WERI-Rb-1 (cell line): ENCODE results near the gene MED22.

Experiments
- DNase-seq: peaks from one replicate; pipeline ENCODE4 v3.0.0-alpha.2; 2020
- H3K27ac ChIP-seq: fragments of 250-450 bp; sonication (Bioruptor Pico); 2 replicates; pipeline ENCODE4 v1.5.1; 2020; ENCODE audit warnings: mild to moderate bottlenecking, moderate library complexity
- H3K27me3 ChIP-seq: fragments of 250-450 bp; sonication (Bioruptor Pico); 2 replicates; pipeline ENCODE4 v1.5.1; 2021; ENCODE audit warnings: mild to moderate bottlenecking, low read depth, moderate library complexity; ENCODE audit not compliant: insufficient read depth, severe bottlenecking
- H3K36me3 ChIP-seq: fragments of 250-450 bp; sonication (Bioruptor Pico); 2 replicates; pipeline ENCODE4 v1.5.1; 2020; ENCODE audit warnings: mild to moderate bottlenecking, moderate library complexity
- H3K4me3 ChIP-seq: 2 replicates; pipeline ENCODE4 v1.5.1; 2011; ENCODE audit warnings: low read depth, mild to moderate bottlenecking, control low read depth, low read length
- H3K9me3 ChIP-seq: fragments of 250-450 bp; sonication (Bioruptor Pico); 2 replicates; pipeline ENCODE4 v1.5.1; 2021; ENCODE audit warnings: mild to moderate bottlenecking, moderate library complexity; ENCODE audit not compliant: severe bottlenecking
- TF ChIP-seq, protein P1 (sequence below): IDR thresholded peaks from 2 replicates; pipeline ENCODE4 v1.5.1; 2011; ENCODE audit warnings: low read depth, mild to moderate bottlenecking, control low read depth, inconsistent platforms, low read length

The MED22 gene

DNA sequence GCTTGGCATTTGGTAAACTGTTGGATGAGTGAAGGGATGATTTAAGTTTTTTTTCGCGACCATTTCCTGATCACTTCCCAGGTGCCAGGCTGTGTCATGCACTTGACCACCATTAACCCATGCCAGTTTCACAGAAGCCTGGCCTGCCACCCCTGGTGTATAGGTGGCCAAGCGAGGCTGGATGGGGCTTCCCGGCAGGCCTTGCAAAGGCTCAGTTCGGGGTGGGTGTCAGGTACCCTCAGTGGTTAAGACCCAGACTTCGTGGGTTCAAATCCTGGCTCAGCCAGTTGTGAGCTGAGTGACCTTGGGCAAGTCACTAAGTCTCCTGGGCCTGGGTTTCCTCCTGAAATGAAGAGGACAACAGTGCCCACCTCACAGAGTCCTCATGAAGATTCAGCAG, 2.3 kb downstream of the MED22 start:
- no peak overlapping the region for H3K4me3 ChIP-seq
- peaks cover 82% of the 10 kb centered on the region for H3K36me3 ChIP-seq
- no peaks in the 10 kb centered on the region for H3K9me3 ChIP-seq
- no peak overlapping the region for H3K27ac ChIP-seq
- H3K27me3 ChIP-seq, result no peaks in the 10 kb centered on the region
- TF ChIP-seq, protein P1, sequence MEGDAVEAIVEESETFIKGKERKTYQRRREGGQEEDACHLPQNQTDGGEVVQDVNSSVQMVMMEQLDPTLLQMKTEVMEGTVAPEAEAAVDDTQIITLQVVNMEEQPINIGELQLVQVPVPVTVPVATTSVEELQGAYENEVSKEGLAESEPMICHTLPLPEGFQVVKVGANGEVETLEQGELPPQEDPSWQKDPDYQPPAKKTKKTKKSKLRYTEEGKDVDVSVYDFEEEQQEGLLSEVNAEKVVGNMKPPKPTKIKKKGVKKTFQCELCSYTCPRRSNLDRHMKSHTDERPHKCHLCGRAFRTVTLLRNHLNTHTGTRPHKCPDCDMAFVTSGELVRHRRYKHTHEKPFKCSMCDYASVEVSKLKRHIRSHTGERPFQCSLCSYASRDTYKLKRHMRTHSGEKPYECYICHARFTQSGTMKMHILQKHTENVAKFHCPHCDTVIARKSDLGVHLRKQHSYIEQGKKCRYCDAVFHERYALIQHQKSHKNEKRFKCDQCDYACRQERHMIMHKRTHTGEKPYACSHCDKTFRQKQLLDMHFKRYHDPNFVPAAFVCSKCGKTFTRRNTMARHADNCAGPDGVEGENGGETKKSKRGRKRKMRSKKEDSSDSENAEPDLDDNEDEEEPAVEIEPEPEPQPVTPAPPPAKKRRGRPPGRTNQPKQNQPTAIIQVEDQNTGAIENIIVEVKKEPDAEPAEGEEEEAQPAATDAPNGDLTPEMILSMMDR, result no peak
- DNase-seq, result no peak

DNA sequence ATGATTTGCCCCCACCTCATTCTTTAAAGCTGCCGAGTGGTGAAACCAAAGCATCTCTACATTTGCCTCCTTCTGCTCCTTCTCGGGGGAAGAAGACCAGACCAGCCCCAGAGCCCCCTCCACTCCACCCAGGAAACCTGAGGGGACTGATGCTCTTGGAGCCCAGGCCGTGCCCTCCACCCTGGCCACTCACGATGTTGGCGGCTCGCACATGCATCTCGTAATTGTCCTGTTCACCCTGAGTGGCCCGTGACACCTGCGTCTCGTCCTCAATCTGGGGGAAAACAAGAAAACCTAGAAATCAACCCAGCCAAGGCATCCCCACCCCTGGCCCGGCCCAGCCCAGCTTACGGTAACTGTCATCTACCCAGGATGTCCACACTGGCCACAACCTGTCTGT, 3.0 kb downstream of the MED22 start:
- Histone ChIP-seq H3K27me3 (no peaks in the 10 kb centered on the region), H3K9me3 (no peaks in the 10 kb centered on the region), H3K27ac (no peak overlapping the region), H3K4me3 (no peak overlapping the region), H3K36me3 (peaks cover 80% of the 10 kb centered on the region)
- no peak for DNase-seq
- TF ChIP-seq, protein P1, result no peak

DNA sequence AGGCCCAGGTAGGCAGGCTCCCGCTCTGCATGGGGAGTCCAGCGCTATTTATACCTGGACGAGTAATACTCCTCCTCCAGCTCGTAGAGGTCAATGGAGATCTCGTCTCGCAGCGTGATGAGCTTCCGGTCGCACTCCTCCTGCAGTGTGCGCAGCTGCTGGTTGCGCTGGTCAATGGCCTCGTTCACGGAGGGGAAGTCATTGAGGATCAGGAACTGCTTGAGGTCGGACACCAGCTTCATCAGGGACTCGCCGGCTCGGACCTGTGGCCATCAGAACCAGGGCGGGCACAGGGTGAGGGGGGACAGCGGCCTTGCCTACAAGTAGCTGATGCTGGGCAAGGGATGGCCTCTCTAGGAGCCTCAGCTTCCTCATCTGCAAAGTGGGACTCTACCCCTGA, 3.9 kb downstream of the MED22 start:
- H3K9me3 ChIP-seq, result no peaks in the 10 kb centered on the region
- H3K27ac ChIP-seq, result no peak overlapping the region
- peaks cover 78% of the 10 kb centered on the region for H3K36me3 ChIP-seq
- no peaks in the 10 kb centered on the region for H3K27me3 ChIP-seq
- DNase-seq, result no peak
- no peak overlapping the region for H3K4me3 ChIP-seq
- TF ChIP-seq, protein P1, result no peak

DNA sequence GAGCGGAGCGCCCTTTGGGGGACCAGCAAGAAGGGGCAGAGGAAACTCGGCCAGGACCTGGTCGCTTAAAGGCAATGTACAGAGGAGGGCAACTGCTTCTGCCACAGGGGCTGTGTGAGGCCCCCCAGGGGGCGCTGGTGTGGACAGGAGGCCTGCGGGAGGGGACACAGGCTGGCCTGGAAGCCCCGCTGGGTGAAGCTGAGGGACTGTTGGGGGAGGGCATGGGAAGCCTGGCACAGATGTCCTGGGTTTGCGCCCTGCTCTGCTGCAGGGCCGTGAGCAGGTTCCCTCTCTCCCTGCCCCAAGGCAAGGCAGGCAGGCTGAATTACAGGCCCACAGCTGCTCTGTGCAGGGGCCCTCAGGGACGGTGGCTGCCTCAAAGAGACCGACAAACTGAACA, 5.4 kb downstream of the MED22 start:
- no peak overlapping the region for H3K4me3 ChIP-seq
- TF ChIP-seq, protein P1, result peak; percentile 56
- no peak overlapping the region for H3K27ac ChIP-seq
- peak; percentile 40 for DNase-seq
- peaks cover 68% of the 10 kb centered on the region for H3K36me3 ChIP-seq
- H3K27me3 ChIP-seq, result no peaks in the 10 kb centered on the region
- H3K9me3 ChIP-seq, result no peaks in the 10 kb centered on the region

DNA sequence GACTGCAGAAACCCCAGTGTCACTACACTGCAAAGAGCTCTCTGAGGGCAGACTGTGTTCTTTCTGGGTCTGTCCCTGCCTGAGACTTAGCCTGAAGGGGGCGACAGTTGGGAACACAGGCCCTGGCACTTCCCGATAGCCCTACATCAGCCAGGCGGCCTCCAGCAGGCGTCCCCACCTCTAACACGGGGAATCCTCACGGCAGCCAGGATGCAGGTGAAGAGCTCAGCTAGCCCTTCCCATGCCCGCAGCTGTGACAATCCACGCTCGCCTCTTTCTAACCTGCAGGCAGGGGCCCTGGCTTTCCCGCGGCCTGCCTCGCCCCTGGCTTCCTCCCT, 5.9 kb downstream of the MED22 start:
- TF ChIP-seq, protein P1, result peak; percentile 56
- Histone ChIP-seq H3K27me3 (no peaks in the 10 kb centered on the region), H3K4me3 (no peak overlapping the region), H3K27ac (no peak overlapping the region), H3K36me3 (peaks cover 68% of the 10 kb centered on the region), H3K9me3 (no peaks in the 10 kb centered on the region)
- peak; percentile 41 for DNase-seq

DNA sequence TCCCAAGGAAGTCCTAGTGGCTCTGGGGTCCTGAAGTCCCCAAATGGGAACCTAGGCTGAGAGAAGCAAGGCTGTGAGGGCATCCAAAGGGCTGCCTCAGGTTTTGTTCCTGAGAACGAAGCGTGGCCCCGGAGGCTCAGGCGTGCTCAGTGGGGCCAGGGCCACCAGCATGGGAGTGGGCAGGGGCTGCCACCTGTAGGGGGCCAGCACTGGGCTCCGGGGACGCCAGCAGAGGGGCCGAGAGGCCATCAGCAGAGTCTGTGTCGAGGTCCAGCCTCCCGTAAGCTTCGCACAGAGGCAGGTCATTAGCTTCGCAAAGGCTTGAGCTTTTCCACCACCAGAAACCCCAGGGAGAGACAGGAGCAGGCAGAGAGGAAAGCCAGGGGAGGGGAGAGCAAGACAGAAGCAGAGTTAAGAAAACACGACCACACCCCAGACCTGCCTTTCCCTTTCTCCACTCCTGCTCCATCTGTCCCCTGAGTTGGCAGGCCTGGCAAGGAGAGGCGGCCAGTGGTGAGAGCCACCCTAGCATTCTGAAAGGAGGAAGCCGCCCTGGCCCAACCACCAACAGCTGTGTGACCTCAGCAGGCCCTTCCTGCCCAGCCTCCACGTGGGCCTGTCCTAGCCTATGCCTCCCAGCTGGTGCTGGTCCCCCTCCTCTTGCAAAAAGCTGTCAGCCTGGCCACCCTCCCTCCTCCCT, 6.4 kb downstream of the MED22 start:
- no peak for DNase-seq
- H3K36me3 ChIP-seq, result peaks cover 68% of the 10 kb centered on the region

More for the DNA sequence above, 6.4 kb downstream of the MED22 start:
- no peak overlapping the region for H3K27ac ChIP-seq
- H3K4me3 ChIP-seq, result no peak overlapping the region
- H3K27me3 ChIP-seq, result no peaks in the 10 kb centered on the region
- TF ChIP-seq, protein P1, result no peak
- no peaks in the 10 kb centered on the region for H3K9me3 ChIP-seq
